ENCODE data around the gene TMC1.

DNA sequence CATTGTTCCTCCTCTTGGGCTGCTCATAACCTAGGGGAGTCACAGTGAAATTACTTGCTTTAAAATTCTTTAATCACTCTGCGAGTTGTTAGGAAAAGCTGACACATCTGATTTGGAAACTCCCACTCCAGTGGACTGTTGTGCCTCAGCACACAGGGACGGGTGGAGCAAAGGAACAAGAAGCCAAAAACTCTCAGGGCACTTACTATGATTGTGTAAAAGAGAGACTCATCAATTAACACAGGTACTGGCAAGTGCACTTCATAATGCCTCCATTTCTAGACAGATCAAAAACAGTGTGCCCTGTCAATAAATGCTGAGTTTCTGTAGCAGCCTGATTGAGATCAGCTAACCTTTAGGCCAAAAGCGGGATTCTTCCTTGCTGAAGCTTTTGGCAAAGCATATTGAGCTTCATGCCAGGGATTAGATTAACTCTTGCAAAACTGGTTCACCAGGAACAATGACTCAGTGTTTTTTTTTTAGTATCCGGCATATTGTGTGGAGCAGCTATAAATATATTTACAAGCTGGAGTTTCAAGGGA, 55.9 kb downstream of the TMC1 start:
- TF ChIP-seq, protein P1, sequence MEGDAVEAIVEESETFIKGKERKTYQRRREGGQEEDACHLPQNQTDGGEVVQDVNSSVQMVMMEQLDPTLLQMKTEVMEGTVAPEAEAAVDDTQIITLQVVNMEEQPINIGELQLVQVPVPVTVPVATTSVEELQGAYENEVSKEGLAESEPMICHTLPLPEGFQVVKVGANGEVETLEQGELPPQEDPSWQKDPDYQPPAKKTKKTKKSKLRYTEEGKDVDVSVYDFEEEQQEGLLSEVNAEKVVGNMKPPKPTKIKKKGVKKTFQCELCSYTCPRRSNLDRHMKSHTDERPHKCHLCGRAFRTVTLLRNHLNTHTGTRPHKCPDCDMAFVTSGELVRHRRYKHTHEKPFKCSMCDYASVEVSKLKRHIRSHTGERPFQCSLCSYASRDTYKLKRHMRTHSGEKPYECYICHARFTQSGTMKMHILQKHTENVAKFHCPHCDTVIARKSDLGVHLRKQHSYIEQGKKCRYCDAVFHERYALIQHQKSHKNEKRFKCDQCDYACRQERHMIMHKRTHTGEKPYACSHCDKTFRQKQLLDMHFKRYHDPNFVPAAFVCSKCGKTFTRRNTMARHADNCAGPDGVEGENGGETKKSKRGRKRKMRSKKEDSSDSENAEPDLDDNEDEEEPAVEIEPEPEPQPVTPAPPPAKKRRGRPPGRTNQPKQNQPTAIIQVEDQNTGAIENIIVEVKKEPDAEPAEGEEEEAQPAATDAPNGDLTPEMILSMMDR (IDR thresholded peaks at IDR 0.05): no peak
- TF ChIP-seq EP300 (IDR thresholded peaks at IDR 0.05; ENCODE audit: low read depth): no peak

Data from transverse colon (tissue), 3 donors.